Stimulated activated CD4-positive, alpha-beta T cell treated with anti-CD3 and anti-CD28 coated beads, Interleukin-12 subunit alpha, Interleukin-12 subunit beta, amount 100 ng/mL, for 24 hours (primary cell): Measurements from ENCODE around the gene CACNG6.

ENCODE experiments used
- DNase-seq, 2 experiments: peaks; one replicate each; pipeline ENCODE4 v3.0.0-alpha.2; 2020; ENCODE audit warnings: low read depth in 2 of 2

CACNG6 gene

GRCh38 chr19:54045771-54046170 is 54.3 kb downstream of the CACNG6 start:
- no peak for DNase-seq

DNA sequence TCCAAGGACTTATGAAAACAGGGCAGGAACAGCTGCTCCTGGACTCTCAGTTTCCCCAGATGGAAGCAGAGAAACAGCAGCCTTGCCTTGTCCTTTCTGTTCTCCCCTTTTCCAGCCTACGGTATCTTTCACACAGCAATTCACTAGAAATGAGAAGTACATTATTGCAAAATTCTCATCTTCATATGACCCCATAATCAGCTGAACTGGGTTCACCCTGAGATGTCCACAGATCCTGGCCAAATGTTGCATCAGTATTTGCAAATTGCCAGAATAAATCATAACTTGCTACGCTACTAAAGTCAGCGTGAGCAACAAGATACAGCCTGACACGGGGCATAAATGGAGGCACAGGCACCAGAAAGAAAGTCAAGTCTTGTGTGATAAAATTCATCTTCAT is 56.2 kb downstream of the CACNG6 start:
- DNase-seq: no peak
